CD4-positive, CD25-positive, alpha-beta regulatory T cell (primary cell): ENCODE results near the gene ZNF778. TPM values are rescaled to one million over a fixed set of nuclear protein-coding genes. Genes with fewer than 3 reads are reported as not detected.

Experiments
- ATAC-seq, 2 donors: fragments of 150-1000 bp; cut with Tn5 transposase; one replicate each; pipeline ENCODE4 v1.10.0; 2021; ENCODE audit warnings: low read depth in 2 of 2, moderate number of reproducible peaks in 2 of 2, moderate library complexity in 1 of 2
- DNase-seq, 3 donors: peaks; one replicate each; pipeline versions ENCODE4 v3.0.0 to v3.0.0-alpha.2; 2012 to 2022; ENCODE audit warnings: mixed read lengths in 1 of 3
- H3K27ac ChIP-seq: one replicate; pipeline ENCODE4 v1.7.0; 2013; ENCODE audit warnings: mild to moderate bottlenecking, low read length; ENCODE audit not compliant: insufficient read depth, poor library complexity, severe bottlenecking
- H3K27me3 ChIP-seq: one replicate; pipeline ENCODE4 v1.7.0; 2013; ENCODE audit warnings: low read length; ENCODE audit not compliant: control insufficient read depth, insufficient read depth
- H3K36me3 ChIP-seq: one replicate; pipeline ENCODE4 v1.7.0; 2013; ENCODE audit warnings: mild to moderate bottlenecking, low read length, moderate library complexity; ENCODE audit not compliant: control insufficient read depth, insufficient read depth
- H3K4me1 ChIP-seq: 2 replicates; pipeline ENCODE4 v1.7.0; 2013; ENCODE audit warnings: mild to moderate bottlenecking, low read length; ENCODE audit not compliant: insufficient read depth, control insufficient read depth, poor library complexity, severe bottlenecking
- H3K4me3 ChIP-seq: one replicate; pipeline ENCODE4 v1.7.0; 2013; ENCODE audit warnings: low read depth, mild to moderate bottlenecking, low read length, moderate library complexity
- H3K9me3 ChIP-seq, 2 experiments: 1 replicate in 1 of 2; 2 replicates in 1 of 2; pipeline ENCODE4 v1.7.0; 2013; ENCODE audit warnings: low read length in 2 of 2, mild to moderate bottlenecking in 1 of 2, moderate library complexity in 1 of 2; ENCODE audit not compliant: control insufficient read depth in 2 of 2
- H3K27ac Mint-ChIP-seq, 3 donors: one replicate each; pipeline ENCODE4 v1.8.0; 2020 to 2022; ENCODE audit warnings: mild to moderate bottlenecking in 3 of 3, mixed read lengths in 3 of 3, moderate library complexity in 2 of 3
- H3K27me3 Mint-ChIP-seq: one replicate; pipeline ENCODE4 v1.8.0; 2022; ENCODE audit warnings: mild to moderate bottlenecking, mixed read lengths
- H3K36me3 Mint-ChIP-seq: one replicate; pipeline ENCODE4 v1.8.0; 2020; ENCODE audit warnings: mixed read lengths
- H3K4me1 Mint-ChIP-seq, 4 donors: one replicate each; pipeline ENCODE4 v1.8.0; 2020 to 2022; ENCODE audit warnings: mixed read lengths in 4 of 4, mild to moderate bottlenecking in 1 of 4
- H3K4me3 Mint-ChIP-seq, 4 donors: one replicate each; pipeline ENCODE4 v1.8.0; 2020 to 2022; ENCODE audit warnings: mild to moderate bottlenecking in 4 of 4, mixed read lengths in 4 of 4, moderate library complexity in 3 of 4
- H3K9me3 Mint-ChIP-seq, 7 donors: one replicate each; pipeline ENCODE4 v1.8.0; 2020 to 2022; ENCODE audit warnings: mixed read lengths in 7 of 7, mild to moderate bottlenecking in 3 of 7, moderate library complexity in 2 of 7
- polyA plus RNA-seq, 4 donors: library from polyadenylated mRNA; unstranded; fragments of 300-500 nt; fragmentation: Illumina TruSeq; gene quantifications; one replicate each; pipeline ENCODE4 v1.2.3, GENCODE V29; 2021
- total RNA-seq: library from RNA; stranded (reverse); gene quantifications from one replicate; pipeline ENCODE4 v1.2.3, GENCODE V29; 2022

Gene ZNF778
- total and polyA plus RNA-seq, 5 donors from 2014 or later, result 3.3 to 7.9 (median 4.5) TPM

DNA sequence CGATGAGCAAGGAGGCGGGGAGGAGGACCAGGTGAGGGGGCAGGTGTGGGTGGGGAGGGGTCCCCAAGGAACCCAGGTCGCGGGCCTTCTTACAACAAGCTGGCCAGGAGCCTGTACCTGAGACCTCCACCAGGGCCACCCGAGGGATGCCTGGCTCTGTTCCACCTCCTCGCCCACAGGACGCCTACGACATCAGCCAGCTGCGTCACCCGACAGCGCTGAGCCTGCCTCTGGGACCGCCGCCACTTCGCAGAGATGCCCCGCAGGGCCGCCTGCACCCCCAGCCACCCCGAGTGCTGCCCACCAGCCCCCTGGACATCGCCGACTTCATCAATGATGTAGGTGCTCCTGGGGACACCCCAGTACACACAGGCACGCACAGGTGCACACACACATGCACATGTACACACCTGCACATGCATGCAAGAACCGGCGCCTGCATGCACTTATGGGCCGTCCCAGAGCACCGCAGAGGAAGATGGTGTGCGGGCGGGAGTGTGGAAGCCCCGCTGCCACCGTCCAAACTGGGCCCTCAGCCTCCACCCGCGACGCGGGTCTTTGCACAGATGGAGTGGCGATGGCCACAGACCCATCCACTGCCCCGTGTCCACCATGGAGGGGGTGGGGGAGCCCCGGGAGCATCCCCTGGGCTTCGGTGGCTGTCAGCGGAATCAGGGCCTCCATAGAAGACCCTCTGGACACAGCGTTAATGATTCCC, 23.8 kb upstream of the ZNF778 start:
- Histone ChIP-seq H3K36me3 (no peaks in the 10 kb centered on the region), H3K27ac (no peak overlapping the region), H3K4me1 (peaks cover 7% of the 10 kb centered on the region), H3K4me3 (no peak overlapping the region), H3K9me3 (no peaks in the 10 kb centered on the region), H3K27me3 (no peaks in the 10 kb centered on the region)
- no peaks in the 10 kb centered on the region for H3K36me3 Mint-ChIP-seq
- peaks cover 0 to 10% (median 4%) of the 10 kb centered on the region in 4 donors for H3K4me1 Mint-ChIP-seq
- ATAC-seq, result no peak
- peaks cover 0 to 5% (median 0%) of the 10 kb centered on the region in 7 donors for H3K9me3 Mint-ChIP-seq
- H3K4me3 Mint-ChIP-seq, result peak overlapping the region in 1 of 4 donors; percentile 26
- no peak overlapping the region for H3K27ac Mint-ChIP-seq
- DNase-seq, result no peak
- H3K27me3 Mint-ChIP-seq, result peaks cover 6% of the 10 kb centered on the region

GRCh38 chr16:89194340-89195311, 22.9 kb upstream of the ZNF778 start:
- H3K9me3 Mint-ChIP-seq, result peaks cover 0 to 5% (median 0%) of the 10 kb centered on the region in 7 donors
- peak overlapping the region in 1 of 3 donors; percentile 60 for H3K27ac Mint-ChIP-seq
- no peak overlapping the region for H3K4me3 ChIP-seq
- H3K27ac ChIP-seq, result no peak overlapping the region
- H3K9me3 ChIP-seq, result no peaks in the 10 kb centered on the region
- peaks cover 7% of the 10 kb centered on the region for H3K4me1 ChIP-seq
- H3K36me3 Mint-ChIP-seq, result no peaks in the 10 kb centered on the region
- ATAC-seq (no peak), DNase-seq (no peak)
- H3K4me3 Mint-ChIP-seq, result no peak overlapping the region
- H3K27me3 Mint-ChIP-seq, result peaks cover 10% of the 10 kb centered on the region
- H3K4me1 Mint-ChIP-seq, result peaks cover 0 to 8% (median 1%) of the 10 kb centered on the region in 4 donors
- no peaks in the 10 kb centered on the region for H3K27me3 ChIP-seq
- H3K36me3 ChIP-seq, result no peaks in the 10 kb centered on the region

GRCh38 chr16:89195521-89196171, 21.9 kb upstream of the ZNF778 start:
- Histone ChIP-seq H3K27me3 (no peaks in the 10 kb centered on the region), H3K4me3 (no peak overlapping the region), H3K4me1 (peaks cover 17% of the 10 kb centered on the region), H3K27ac (no peak overlapping the region), H3K9me3 (no peaks in the 10 kb centered on the region), H3K36me3 (no peaks in the 10 kb centered on the region)
- H3K36me3 Mint-ChIP-seq, result no peaks in the 10 kb centered on the region
- peaks cover 0 to 16% (median 0%) of the 10 kb centered on the region in 4 donors for H3K4me1 Mint-ChIP-seq
- H3K27me3 Mint-ChIP-seq, result peaks cover 14% of the 10 kb centered on the region
- H3K9me3 Mint-ChIP-seq, result peaks cover 0 to 5% (median 0%) of the 10 kb centered on the region in 7 donors
- no peak for DNase-seq
- H3K27ac Mint-ChIP-seq, result no peak overlapping the region
- ATAC-seq, result no peak
- no peak overlapping the region for H3K4me3 Mint-ChIP-seq

DNA sequence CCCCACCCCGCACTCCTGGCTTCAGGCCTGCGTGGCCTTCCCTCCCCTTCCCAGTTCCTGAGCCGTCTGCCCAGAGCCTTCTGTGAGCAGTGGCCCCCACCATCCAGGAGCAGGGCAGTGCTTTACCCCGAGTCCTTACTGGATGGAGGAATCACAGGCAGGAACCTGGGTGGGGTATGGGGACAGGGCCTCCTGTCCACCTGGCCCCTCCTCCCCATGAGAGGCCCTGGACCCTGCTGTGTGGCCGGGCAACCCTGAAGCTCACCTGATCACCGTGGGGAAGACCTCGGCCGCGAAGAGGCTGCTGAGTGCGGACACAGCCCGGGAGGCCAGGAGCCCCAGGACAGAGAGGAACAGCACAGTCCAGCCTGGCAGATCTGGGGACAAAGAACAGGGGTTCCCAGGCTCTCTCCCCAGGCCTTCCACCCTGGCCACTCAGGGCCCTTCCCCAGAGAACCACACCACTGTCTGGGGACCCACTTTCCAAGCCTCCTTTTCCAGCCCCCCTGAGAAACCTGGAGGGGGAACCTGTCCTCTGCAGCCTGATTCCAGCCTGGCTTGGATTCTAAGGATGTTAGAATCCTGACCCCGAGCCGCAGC, 20.4 kb upstream of the ZNF778 start:
- H3K27me3 Mint-ChIP-seq, result peaks cover 15% of the 10 kb centered on the region
- H3K27ac Mint-ChIP-seq, result peak overlapping the region in 1 of 3 donors; percentile 84
- no peak for ATAC-seq
- peaks cover 0 to 15% (median 0%) of the 10 kb centered on the region in 4 donors for H3K4me1 Mint-ChIP-seq
- peaks cover 0 to 1% (median 0%) of the 10 kb centered on the region in 7 donors for H3K9me3 Mint-ChIP-seq
- no peak for DNase-seq
- Histone ChIP-seq H3K36me3 (no peaks in the 10 kb centered on the region), H3K27ac (no peak overlapping the region), H3K4me1 (peaks cover 15% of the 10 kb centered on the region), H3K9me3 (no peaks in the 10 kb centered on the region), H3K27me3 (no peaks in the 10 kb centered on the region), H3K4me3 (no peak overlapping the region)
- H3K36me3 Mint-ChIP-seq, result no peaks in the 10 kb centered on the region
- no peak overlapping the region for H3K4me3 Mint-ChIP-seq

DNA sequence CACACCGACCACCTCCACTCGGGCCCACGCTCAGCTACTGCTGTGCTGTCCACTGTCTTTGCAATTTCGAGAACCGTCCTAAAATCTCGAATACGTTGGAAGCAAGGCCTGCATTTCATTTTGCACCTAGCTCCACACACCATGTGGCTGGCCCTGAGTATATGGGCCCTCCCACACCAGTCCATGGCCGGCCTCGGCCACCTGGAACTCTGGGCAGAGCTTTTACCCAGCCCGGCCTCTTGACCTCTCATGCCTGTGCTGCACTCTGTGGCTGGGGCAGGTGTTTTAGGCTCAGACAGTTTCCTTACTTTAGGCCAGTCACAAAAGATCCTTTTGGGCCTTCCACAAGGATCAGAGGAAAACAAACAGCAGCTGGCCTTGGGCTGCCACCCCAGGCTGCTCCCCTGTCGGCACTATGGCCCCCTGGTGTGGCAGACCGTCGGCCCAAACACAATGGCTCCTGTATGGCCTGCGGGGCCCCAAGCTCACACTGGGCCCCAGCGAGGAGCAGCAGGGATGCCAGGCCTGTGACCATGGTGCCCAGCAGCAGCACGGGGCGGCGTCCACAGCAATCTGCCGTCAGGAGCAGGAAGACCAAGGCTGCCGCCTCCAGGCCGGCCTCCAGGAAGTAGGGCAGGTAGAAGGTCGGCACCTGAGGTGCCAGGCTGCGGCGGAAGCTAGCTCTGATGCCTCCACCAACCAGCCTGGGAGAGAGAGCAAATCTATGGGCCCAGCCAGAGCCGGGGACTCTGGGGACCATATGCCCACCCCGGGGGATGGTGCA, 19.7 kb upstream of the ZNF778 start:
- H3K4me1 ChIP-seq, result peaks cover 14% of the 10 kb centered on the region
- H3K27ac Mint-ChIP-seq, result peak overlapping the region in 1 of 3 donors; percentile 84
- peaks cover 18% of the 10 kb centered on the region for H3K27me3 Mint-ChIP-seq
- no peaks in the 10 kb centered on the region for H3K36me3 ChIP-seq
- no peak overlapping the region for H3K27ac ChIP-seq
- no peaks in the 10 kb centered on the region for H3K9me3 ChIP-seq
- H3K36me3 Mint-ChIP-seq, result no peaks in the 10 kb centered on the region
- peaks cover 0 to 3% (median 0%) of the 10 kb centered on the region in 7 donors for H3K9me3 Mint-ChIP-seq
- peaks cover 2% of the 10 kb centered on the region for H3K27me3 ChIP-seq
- H3K4me1 Mint-ChIP-seq, result peaks cover 0 to 20% (median 2%) of the 10 kb centered on the region in 4 donors
- DNase-seq, result no peak
- no peak overlapping the region for H3K4me3 Mint-ChIP-seq
- no peak for ATAC-seq
- no peak overlapping the region for H3K4me3 ChIP-seq

DNA sequence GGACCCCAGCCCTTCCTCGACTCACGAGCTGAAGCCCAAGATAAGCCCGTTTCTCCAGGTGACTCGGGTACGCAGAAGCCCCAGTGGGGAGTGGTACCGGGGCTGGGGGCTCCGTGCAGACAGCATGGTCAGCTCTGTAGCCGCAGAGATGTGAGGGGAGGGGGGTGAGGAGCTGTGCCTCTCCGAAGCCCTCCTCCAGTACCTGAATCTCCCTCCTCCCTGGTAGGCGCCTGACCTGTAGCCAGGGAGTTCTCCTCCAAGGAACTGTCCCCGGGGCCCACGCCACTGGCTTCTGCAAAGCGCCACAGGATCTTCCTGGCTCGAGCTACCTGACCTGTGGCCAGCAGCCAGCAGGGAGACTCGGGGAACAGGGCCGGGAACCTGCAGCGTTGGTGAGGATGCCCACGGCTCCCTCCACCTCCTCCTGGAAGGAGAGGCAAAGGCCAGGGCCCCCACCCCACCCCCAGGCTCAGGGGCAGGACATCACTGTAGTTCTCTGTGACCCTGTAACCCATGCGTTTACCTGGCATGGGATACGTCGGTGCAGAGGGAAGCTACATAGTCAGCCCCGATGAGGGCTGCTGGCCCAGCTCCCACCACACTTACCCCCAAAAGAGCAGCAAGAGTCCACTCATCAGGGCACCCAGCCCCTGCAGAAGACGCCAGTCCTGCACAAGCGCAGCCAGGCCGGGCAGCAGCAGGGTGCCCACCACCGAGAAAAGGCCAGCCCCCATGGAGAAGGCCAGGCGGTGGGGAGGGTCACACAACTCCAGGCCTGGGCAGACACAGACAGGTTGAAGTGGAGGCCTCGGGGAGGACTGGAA, 18.9 kb upstream of the ZNF778 start:
- H3K9me3 ChIP-seq, result no peaks in the 10 kb centered on the region
- no peaks in the 10 kb centered on the region for H3K36me3 ChIP-seq
- Mint-ChIP-seq H3K9me3 (peaks cover 0 to 7% (median 0%) of the 10 kb centered on the region in 7 donors), H3K36me3 (no peaks in the 10 kb centered on the region), H3K27me3 (peaks cover 26% of the 10 kb centered on the region), H3K4me1 (peaks cover 0 to 22% (median 8%) of the 10 kb centered on the region in 4 donors), H3K27ac (no peak overlapping the region), H3K4me3 (no peak overlapping the region)
- no peak for DNase-seq
- H3K27me3 ChIP-seq, result peaks cover 9% of the 10 kb centered on the region
- H3K4me3 ChIP-seq, result no peak overlapping the region
- H3K4me1 ChIP-seq, result peaks cover 14% of the 10 kb centered on the region
- no peak for ATAC-seq
- H3K27ac ChIP-seq, result no peak overlapping the region
